Fibroblast of peridontal ligament (primary cell): ENCODE results near the gene EGR4.
A peak's percentile ranks its signal among the peaks of the same experiment; 100 is the strongest.

ENCODE experiments used
- DNase-seq: peaks from one replicate; pipeline ENCODE4 v3.0.0-alpha.2; 2010; ENCODE audit errors: extremely low read depth

The EGR4 gene

DNA sequence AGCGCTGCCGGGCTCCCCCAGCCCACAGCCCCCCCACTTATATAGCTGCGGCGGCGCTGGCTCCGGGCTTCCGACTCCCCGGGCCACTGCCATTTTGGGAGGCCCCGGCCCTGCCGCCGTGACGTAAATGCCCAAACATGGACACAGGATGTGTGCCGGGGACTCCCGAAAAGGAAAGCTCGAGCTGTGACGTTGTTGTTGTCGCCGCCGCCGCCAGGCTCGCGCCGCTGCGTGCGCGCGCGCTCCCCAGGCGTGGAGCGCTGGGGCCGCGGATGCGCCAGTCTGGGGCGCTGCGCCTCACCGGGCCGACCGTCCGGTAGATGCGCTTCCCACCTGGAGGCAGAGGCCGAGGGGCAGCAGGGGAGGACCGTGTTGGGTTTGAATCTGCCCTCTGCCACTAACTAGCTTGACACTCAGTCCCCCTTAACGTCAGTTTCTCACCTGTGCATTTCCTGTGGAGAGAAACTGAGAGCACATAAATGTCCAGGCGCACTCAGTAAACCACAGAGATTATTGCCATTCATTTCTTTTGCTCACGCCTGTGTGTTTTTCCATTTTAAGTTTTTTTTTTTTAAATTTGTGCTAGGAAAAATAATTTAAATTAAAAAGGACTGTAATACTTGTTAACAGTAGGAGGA, at the start of gene EGR4:
TSS of gene EGR4 (minus strand) at position 15 of the 638 bp plus-strand sequence. CDS start 231 bp downstream, outside the sequence.
- peak; percentile 38 for DNase-seq

DNA sequence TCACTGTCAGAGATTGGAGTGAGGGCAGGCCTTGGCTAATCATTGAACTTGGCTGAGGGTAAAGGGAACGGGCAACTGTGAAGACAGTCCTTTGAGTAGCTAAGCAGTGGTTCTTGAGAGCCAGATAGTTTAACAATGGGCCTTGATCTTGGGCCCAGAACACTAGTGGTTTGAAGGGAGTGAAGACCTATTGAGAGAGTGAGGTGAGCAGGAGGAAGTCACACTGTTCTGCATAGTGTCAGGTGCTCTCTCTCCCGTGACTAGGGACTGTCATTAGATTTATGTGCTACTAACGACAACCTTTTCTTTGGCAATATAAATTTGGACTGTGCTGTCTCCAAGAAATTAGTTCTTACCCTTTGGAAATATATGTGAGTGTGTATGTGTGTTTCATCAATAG, 47.7 kb upstream of the EGR4 start:
- DNase-seq, result no peak

DNA sequence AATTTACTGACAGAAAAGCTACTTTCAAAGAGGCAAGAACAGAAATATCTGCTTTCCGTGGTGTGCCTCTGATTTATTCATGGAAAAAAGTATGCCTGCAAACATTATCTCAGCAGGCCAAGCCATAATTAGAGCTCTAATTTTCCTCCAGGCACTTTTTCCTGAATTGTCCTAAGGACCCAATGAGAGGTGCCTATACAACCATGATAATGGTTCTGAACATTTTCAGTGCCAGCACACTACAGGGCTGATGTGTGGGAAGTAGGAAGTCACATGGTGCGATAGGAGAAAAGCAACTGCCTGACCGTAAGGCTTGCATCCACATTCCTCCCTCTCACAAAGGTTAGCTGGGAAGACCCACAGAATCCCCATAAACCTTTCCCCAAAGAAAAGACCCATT, 45.9 kb upstream of the EGR4 start:
- DNase-seq, result no peak

DNA sequence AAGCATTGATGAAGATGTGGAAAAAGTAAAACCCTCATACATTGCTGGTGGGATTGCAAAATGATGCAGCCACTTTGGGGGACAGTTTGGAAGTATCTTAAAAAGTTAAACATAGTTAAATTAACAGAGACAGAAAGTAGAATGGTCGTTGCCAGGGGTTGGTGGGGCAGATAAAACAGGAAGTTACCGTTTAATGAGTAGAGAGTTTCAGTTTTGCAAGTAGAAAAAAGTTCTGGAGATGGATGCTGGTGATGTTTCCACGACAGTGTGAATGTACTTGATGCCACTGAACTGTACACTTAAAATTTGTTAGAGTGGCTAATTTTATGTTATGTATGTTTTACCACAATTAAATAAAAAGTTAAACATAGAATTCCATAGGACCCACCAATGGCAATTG, 44.5 kb upstream of the EGR4 start:
- DNase-seq, result no peak

DNA sequence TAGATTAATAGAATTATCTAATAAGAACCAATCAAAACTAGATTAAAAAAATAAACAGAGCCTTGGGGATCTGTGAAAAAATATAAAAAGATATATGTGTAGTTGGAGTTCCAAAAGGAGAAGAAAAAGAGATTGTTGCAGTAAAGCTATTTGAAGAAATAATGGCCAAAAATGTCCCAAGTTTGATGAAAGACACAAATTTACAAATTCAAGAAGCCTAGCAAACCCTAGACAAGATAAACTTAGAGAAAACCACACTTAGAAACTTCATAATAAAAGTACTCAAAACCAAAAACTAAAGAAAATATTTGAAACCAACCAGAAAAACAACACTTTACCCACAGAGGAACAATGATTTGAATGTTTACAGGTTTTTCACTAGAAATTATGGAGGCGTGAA, 41.3 kb upstream of the EGR4 start:
- no peak for DNase-seq

DNA sequence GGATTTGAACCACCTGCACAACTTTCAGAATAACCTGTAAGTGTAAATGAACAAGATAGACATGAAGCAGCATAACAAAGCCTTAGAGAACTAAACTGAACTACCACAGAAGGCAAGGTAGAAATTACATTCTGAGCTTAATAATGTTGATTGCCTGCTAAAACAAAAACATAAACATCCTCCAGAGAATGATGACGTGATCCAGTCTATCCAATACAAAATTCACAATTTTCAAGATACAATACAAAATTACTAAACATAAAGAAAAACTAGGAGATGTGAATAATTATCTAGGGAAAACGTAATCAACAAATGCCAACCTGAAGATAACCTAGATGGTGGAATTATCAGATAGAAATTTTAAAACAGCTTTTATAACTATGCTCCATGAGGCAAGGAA, 40.7 kb upstream of the EGR4 start:
- no peak for DNase-seq

DNA sequence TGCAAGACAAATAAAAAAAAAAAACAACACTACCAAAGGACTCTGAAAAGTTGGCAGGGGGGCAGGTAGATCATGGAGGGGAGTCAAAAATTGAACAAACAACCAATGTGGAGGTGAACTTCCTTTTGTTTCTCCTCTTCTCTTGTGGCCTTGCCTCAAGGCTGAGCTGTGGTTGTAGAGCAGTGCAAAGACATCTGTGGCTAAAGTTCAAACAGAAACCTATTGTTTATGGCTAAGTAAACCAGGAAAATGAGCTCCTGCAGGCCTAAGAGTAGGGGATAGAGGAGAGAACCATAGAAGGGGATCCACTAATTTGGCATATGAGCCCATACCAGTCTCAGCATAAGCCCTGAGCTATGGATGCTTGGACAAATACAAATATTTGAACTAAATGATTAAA, 40.2 kb upstream of the EGR4 start:
- DNase-seq, result no peak

DNA sequence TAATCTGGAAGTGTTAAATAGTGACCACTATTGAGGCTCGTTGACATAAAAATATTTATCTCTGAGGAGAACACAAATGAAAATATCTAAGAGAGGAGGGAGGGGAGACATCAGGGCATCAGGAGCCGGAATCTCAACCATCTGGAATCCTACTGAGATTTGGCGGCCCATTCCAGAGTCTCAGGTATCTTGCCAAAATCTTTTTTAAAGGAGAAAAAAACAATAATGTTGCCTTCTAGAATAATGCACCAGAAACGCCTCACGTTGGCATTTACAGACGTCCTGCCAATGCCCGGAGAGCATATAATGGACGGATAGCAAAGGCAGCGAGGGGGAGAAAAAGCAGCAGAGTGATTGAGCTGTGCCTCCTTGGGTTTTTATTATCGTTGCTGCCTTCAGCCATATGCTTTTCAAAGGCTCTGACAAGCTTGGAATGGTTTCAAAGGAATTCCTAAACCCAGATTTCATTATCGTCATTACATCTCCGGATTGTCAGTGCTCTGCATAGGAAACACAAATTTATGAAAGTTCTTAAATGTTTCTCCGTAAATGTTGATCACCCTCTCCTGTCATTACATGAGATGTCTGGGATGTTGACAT, 30.9 kb upstream of the EGR4 start:
- DNase-seq, result no peak

DNA sequence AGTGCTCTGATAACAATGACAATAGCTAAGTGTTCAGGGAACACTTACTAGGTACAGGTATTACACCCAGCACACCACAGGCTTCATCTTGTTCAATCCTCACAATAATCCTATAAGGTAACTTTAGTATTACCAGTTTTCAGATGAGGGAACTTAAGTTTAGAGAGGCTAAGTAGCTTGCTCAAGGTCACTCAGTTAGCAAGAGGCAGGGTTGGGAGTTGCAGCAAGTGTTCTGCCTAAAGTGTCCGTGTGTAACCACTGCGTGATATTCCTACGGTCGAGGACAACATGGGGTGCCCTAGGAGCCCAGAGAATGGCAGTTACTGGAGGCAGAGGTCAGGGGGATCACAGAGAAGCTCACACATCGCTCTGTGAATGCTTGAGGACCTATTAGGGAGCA, 30.2 kb upstream of the EGR4 start:
- DNase-seq, result no peak

DNA sequence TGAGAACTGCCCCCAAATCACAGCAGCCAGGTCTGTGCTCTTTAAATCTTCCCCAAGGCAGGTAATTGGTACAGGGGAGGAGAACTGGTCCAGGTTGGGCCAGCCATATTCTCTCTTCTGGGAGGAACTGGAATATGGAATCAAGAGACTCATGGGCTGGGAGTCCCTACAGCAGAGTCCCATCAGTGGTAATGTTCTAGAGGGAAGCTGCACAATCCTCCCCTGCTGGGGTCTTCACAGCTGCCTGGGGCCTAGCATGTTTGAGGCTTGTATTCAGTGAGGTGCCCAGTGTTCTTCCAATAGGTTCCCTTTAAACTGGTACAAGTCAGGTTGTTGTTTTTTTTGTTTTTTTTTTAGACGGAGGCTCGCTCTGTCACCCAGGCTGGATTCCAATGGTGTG, 21.1 kb upstream of the EGR4 start:
- DNase-seq, result no peak

DNA sequence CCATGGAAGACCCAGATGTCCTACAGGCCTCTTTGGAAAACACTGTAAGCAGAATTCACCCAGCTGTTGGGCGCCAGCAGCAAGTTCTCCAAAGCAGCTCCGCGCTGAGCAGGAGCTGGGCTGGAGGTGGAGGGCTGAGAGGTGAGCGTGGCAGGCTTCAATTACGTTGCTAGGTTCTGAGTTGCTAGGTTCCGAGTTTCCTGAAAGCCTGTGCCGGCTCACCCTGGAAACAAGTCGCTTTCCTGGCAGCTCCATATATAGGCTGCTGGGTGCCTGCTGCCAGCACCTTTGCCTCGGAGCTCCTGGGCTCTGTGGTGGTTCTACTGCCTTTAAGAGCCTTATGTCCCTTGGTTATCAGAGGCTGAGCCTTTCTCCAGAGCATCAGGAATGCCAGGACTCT, 14.4 kb upstream of the EGR4 start:
- no peak for DNase-seq

DNA sequence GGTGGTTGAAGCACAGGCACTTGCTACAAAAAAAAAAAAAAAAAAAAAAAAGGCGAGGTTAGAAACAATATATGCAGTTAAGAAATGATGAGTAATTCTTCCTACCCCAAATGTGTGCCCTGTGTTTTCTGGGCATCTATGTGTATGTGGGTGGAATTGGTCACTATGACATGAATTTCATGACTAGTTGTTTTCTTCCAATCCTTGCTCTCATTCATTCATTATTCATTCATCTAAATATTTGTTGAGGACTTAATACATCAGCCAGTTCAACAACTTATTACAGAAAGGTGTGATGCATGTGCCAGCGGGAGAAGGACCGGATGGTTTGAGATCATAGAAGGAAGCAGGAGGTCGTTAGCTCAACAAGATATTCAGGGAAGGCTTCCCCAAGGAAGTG, 8.3 kb upstream of the EGR4 start:
- DNase-seq, result no peak

DNA sequence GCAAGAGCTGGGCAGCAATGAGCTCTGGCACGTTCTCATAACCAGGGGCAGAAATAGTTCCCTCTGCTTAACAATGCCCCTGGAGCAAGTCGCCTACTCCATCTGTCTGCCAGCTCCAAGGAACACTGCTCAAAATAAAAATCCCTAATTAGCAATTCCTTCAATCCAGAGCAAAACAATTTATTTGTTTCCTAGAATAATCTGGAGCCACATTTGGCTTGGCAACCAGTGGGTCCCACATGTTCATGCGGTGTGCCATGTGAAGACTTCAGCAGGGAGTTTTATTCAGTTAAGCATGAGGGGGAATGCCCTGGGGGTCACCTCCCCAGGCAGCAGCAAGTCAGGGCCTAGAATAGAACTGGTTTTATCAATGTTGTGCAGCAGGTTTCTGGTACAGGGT, 7.6 kb upstream of the EGR4 start:
- DNase-seq, result no peak

DNA sequence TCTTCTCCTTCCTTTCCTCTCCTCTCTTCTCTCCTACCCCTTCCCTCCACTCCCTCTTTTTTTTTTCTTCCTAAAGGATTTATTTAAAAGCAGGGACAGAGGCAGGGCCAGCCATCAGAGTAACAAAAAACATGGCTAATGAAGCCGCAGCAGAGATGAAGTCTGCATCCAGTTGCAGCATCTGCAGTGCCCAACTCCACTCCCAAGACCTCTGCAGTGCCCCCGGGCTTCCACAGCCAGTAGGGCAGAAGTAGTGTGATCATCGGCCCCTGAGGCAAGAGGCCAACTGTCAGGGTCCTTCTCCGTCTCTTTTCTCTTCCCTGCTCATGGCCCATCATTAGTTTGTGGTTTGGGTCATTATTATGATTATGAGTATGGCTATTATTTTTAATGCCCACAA, 4.2 kb upstream of the EGR4 start:
- no peak for DNase-seq

DNA sequence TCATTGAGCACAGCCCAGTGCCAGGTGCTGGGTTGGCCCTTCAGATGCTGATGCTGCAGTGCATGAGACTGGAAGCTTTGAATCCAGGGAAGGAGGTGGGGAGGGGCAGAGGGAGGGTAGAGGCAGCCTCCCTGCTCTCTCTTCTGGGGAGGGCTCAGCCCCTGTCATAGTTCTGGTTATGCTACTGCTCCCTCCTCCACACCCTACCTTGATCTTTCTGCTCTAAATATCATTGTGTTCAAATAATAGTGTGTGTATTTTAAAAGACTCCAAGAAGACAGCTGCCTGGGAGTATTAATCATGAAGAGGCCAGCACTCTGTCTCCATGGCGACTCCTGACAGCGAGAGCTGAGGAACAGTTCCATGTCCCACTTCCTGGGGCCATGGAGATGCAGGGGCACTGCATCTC, 3.8 kb upstream of the EGR4 start:
- no peak for DNase-seq

DNA sequence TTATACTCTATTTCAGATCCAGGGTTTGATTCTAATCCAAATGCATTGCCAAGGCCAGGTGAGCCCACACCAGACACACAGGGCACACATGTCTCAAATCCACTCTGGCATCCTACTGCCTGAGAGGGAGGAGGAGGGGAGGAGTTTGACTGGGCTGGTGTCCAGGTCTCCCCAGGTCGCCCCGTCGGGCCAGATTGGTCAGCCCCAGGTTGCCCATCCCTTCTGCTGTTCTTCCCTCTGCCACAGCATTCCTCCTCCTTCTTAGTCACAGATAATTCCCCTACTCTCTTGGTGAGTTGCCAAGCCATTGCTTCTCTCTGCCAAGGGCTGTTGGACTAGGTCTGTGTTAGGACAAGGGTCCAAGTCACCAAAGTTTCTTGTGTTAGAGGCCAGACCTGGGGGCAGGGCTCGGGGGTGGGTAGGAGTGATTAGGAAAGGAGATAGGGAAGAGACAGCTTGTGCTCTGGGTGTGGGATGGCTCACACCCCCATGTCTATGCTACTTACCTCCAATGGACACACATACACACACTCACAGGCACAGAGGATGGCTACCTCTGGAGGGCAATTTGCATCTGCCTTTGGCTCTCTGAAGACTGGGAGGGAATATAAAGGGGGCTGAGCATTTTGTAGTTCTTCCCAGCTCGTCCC, 2.5 kb upstream of the EGR4 start:
- DNase-seq, result no peak

DNA sequence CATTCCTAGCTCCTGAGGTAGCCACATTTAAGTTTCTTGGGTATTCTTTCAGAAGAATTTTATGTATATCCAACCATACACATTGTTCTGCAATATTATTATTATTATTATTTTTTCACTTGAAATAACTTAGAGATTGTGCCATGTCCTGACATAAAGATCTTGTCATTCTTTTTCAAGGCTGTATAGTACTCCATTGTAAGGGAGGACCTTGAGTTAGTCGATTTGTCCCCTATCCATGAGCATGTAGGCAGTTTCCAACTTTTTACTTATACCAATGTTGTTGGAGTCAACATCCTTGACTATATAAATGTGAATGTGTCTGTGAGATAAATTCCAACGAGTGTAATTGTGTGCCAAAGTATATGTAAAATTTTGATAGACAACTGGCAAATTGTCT, 891 bp upstream of the EGR4 start:
- DNase-seq, result no peak

DNA sequence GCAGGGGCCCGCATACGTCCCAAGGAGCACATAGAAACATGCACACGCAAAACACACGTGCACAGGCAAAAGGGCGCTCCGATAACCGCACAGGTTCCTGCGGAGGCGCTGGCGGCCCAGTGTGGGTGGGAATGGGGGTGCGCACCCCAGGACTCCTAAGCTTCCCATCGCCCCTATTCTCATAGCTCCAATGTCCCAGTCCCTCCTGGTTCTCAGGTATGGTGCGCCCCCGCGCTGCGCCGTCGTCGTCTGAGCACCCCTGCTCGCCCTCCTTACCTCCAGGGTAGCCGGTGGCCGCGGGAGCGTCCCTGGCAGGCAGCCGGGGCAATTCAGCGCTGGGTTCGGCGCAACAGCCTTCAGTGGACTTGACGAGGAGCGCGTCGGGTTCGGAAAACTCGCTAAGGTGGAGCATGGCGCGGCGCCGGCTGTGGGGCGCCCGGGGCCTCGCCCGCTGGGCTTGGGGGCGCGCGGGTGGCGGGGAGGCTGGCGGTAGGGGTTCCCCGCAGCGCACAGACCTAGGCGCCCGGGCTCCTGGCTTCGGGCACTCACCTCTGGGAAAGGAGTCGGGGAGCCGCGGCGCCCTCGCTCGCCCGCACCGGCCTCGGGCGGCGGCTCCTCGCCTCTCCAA, 328 bp downstream of the EGR4 start:
- no peak for DNase-seq

DNA sequence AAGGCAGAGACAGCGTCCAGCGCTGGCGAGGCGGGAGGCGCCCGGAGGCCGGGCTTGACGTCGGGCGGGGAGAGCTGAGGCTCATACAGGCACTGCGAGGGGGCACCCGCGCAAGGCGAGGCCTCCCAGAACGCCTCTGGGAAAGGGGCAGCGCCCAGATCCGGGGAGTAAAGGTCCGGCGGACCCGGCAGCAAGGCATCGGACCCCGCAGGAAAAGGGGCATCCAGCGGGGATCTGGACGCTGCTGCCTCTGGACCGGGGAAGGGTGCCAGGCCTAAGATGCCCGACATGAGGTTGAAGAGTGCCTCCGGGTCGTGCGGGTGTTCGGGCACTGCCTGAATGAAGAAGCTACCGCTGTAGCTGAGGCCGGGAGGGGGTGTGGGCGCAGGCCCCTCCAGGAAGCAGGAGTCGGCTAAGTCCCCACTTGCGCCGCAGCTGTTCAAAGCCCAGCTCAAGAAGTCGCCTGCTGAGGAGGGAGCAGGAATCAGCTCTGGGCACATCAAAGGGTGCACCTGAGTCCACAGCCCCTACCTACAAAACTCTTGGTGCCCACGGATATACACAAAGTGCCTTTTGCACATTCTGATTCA, 937 bp downstream of the EGR4 start:
- no peak for DNase-seq

DNA sequence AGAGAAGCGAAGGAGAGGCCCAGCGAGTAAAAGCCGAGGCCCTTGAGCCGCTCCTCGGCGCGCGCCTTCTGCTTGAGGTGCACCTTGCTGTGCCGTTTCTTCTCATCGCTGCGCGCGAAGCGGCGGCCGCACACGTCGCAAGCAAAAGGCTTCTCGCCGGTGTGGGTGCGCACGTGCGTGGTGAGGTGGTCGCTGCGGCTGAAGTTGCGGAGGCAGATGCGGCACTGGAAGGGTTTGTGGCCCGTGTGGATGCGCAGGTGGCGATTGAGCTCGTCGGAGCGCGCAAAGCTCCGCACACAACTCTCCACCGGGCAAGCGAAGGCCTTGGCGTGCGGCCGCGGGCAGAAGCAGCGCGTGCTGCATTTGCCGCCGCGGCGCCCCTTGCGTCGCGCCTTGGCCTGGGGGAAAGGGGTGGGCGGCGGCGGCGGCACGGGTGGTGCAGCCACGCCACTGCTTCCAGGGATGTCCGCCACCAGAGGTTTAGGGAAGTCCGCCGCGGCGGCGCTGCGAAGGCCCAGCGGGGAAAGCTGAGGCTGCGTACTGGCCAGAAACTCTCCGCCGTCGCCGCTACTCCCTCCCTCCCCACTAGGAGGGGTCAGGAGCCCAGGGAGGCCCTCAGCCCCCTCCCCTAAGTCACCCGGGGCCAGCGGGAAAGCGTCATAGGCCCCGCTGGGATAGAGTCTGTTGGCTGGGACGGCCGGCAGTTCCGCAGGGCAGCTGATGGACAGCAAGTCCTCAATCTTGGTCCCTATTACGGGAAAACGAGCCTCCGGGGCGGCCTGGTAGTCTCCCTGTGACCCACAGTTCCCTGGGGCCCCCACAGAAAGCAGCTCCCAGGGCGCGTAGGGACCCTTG, 1.7 kb downstream of the EGR4 start:
- DNase-seq, result no peak

DNA sequence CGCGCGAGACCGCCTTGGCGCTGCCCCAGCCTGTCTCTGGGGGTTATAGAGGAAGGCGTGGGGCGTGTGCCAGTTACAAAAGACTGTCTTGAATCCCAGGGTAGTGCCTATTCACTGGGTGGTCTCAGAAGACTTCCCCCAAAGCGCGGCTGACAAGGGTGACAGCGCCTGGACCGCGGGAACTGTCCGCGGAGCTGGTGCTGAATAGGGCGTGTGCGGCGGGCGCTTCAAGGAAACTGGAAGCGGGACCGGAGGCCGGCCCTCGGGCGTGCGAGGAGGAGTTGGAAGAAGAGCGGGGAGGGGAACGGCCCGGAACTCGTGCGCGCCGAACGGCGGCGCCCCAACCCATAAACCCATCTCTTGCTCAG, 2.3 kb downstream of the EGR4 start:
- peak; percentile 36 for DNase-seq
